Thyroid gland (tissue), 4 donors: ENCODE measurements around the gene PACSIN1.

ENCODE experiments used
- CTCF ChIP-seq, 6 experiments: fragments of 200-600 bp in 3 of 6; fragments of 450-650 bp in 3 of 6; sonication (generic) in 3 of 6; IDR thresholded peaks; one replicate each; pipeline ENCODE4 v1.5.1; 2016 to 2019; ENCODE audit warnings: antibody characterized with exemption in 6 of 6, mild to moderate bottlenecking in 2 of 6, inconsistent platforms in 1 of 6, moderate library complexity in 1 of 6
- POLR2A ChIP-seq, 2 donors: fragments of 450-650 bp; IDR thresholded peaks; one replicate each; pipeline ENCODE4 v1.6.1; 2017; ENCODE audit warnings: antibody characterized with exemption in 2 of 2, mild to moderate bottlenecking in 2 of 2, moderate library complexity in 1 of 2

GRCh38 chr6:34475238-34475682 is 9.4 kb downstream of the PACSIN1 start:
- no peak for TF ChIP-seq CTCF (IDR thresholded peaks at IDR 0.05)
- no peak for TF ChIP-seq POLR2A (IDR thresholded peaks at IDR 0.05)
